Measurements from ENCODE around the gene PIK3R3.
A peak's percentile ranks its signal among the peaks of the same experiment; 100 is the strongest.

GRCh38 chr1:46134660-46135331 lies 2.4 kb upstream of the PIK3R3 start:
- TF ChIP-seq, protein P1, sequence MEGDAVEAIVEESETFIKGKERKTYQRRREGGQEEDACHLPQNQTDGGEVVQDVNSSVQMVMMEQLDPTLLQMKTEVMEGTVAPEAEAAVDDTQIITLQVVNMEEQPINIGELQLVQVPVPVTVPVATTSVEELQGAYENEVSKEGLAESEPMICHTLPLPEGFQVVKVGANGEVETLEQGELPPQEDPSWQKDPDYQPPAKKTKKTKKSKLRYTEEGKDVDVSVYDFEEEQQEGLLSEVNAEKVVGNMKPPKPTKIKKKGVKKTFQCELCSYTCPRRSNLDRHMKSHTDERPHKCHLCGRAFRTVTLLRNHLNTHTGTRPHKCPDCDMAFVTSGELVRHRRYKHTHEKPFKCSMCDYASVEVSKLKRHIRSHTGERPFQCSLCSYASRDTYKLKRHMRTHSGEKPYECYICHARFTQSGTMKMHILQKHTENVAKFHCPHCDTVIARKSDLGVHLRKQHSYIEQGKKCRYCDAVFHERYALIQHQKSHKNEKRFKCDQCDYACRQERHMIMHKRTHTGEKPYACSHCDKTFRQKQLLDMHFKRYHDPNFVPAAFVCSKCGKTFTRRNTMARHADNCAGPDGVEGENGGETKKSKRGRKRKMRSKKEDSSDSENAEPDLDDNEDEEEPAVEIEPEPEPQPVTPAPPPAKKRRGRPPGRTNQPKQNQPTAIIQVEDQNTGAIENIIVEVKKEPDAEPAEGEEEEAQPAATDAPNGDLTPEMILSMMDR (IDR thresholded peaks at IDR 0.05), result no peak
- TF ChIP-seq POLR2AphosphoS5 (IDR thresholded peaks at IDR 0.05) (peak in 2 of 3 donors; percentile 32 to 38), POLR2A (IDR thresholded peaks at IDR 0.05) (no peak)

Measured in stomach (tissue), 4 donors.